GM18951 (cell line): ENCODE measurements around the gene BAG3.

Source experiments
- POLR2A ChIP-seq: IDR thresholded peaks from 4 replicates; pipeline ENCODE4 v1.6.1; 2011; ENCODE audit warnings: mild to moderate bottlenecking; ENCODE audit not compliant: insufficient read length, insufficient read depth; ENCODE audit errors: extremely low read depth
- in situ Hi-C: fragments of 300-500 bp; cut with MboI; formaldehyde crosslinking; loops from one replicate; pipeline ENCODE4 v1.12.0; 2022; ENCODE audit warnings: low sequenced_read_pairs, mixed read lengths, inconsistent platforms; ENCODE audit not compliant: unreplicated experiment

Gene BAG3

DNA sequence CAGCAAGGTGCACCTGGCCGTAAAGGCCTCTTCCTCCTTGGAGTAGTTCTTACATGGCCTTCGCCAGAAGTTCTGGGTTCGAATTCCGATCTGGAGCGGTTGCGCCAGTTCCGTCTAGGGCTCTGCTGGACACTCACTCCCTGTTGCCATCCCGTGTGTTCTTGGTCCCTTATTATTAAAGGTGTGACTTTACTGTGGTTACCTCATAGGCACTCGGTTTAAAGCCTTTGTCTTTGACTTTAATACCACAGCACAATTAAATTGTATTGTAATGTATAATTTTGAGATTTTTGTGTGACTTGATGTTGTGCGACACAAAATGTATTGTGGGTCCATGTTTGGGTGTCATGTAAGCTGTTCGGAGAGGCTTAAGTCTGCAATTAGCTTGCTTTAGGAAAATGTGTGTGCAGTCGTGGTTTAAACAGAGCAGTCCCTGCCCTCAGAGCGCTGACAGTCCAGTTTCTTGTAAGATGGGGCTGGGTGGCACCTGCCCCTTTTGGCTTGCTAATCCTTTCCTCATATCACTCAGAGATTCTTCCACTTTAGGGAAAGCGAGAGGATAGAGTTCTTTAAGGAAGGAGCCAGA lies 75.6 kb downstream of the BAG3 start:
- TF ChIP-seq POLR2A, result no peak
- in situ Hi-C loops, result no loop called here
